H1 (cell line): ENCODE results near the gene R3HDM1. TPM values are rescaled to one million over a fixed set of nuclear protein-coding genes. Genes with fewer than 3 reads are reported as not detected.

Experiments
- CTCF ChIA-PET: fragments of 300-600 bp; sonication (Branson Sonifier 250); formaldehyde crosslinking; loops from one replicate; lab custom pipeline; 2021; ENCODE audit not compliant: partially characterized antibody; lab: Charles Lee
- POLR2A ChIA-PET: fragments of 300-600 bp; sonication (Branson Sonifier 250); formaldehyde crosslinking; loops from one replicate; lab custom pipeline; 2021; ENCODE audit warnings: inconsistent platforms; ENCODE audit not compliant: partially characterized antibody; lab: Charles Lee
- DNase-seq, 2 experiments: peaks; one replicate each; pipeline versions ENCODE4 v3.0.0 to v3.0.0-alpha.2; 2010 to 2022; ENCODE audit warnings: low spot score in 2 of 2, low read depth in 1 of 2, mixed read lengths in 1 of 2
- FAIRE-seq: peaks from 2 replicates; lab custom pipeline; 2011; peaks lifted over from hg19 to GRCh38; lab: Jason Lieb, UNC
- H2AFZ ChIP-seq: 2 replicates; pipeline ENCODE4 v1.8.1; 2012; ENCODE audit warnings: low read length, inconsistent platforms
- H2AK5ac ChIP-seq: 2 replicates; pipeline ENCODE4 v1.6.1; 2013; ENCODE audit warnings: low read depth, low read length
- H2BK120ac ChIP-seq: replicated peaks from 2 replicates; pipeline ENCODE3; 2013; ENCODE audit warnings: low read depth, low read length, inconsistent platforms
- H2BK12ac ChIP-seq: 2 replicates; pipeline ENCODE4 v1.6.1; 2013; ENCODE audit warnings: low read depth, low read length
- H2BK15ac ChIP-seq: 2 replicates; pipeline ENCODE4 v1.6.1; 2013; ENCODE audit warnings: low read length
- H2BK20ac ChIP-seq: 2 replicates; pipeline ENCODE4 v1.6.1; 2013; ENCODE audit warnings: low read length
- H2BK5ac ChIP-seq: 2 replicates; pipeline ENCODE4 v1.6.1; 2013; ENCODE audit warnings: low read depth, low read length
- H3K14ac ChIP-seq: 2 replicates; pipeline ENCODE4 v1.6.1; 2013; ENCODE audit warnings: inconsistent platforms; ENCODE audit not compliant: insufficient read length
- H3K18ac ChIP-seq: 2 replicates; pipeline ENCODE4 v1.6.1; 2013; ENCODE audit warnings: low read length; ENCODE audit errors: extremely low read depth
- H3K23ac ChIP-seq: 2 replicates; pipeline ENCODE4 v1.6.1; 2013; ENCODE audit warnings: inconsistent platforms; ENCODE audit not compliant: insufficient read length
- H3K23me2 ChIP-seq: 2 replicates; pipeline ENCODE4 v1.6.1; 2013; ENCODE audit warnings: low read depth, low read length
- H3K27ac ChIP-seq: 2 replicates; pipeline ENCODE4 v1.6.1; 2011; ENCODE audit warnings: low read depth, low read length, inconsistent platforms
- H3K27me3 ChIP-seq, 4 experiments: replicated peaks in 1 of 4; 1 replicate in 1 of 4; 2 replicates in 3 of 4; pipeline versions ENCODE4 v1.6.1 to v1.8.1; 2011 to 2013; ENCODE audit warnings: low read length in 3 of 4, mild to moderate bottlenecking in 3 of 4, inconsistent platforms in 2 of 4, mixed read lengths in 2 of 4, moderate library complexity in 1 of 4; ENCODE audit not compliant: control insufficient read depth in 3 of 4, insufficient read depth in 3 of 4; ENCODE audit errors: extremely low read depth in 1 of 4
- H3K36me3 ChIP-seq, 4 experiments: 2 replicates each; pipeline versions ENCODE4 v1.6.1 to v1.8.1; 2011 to 2013; ENCODE audit warnings: mild to moderate bottlenecking in 4 of 4, low read length in 3 of 4, moderate library complexity in 2 of 4, control low read depth in 1 of 4, inconsistent platforms in 1 of 4; ENCODE audit not compliant: insufficient read depth in 4 of 4, control insufficient read depth in 2 of 4
- H3K4ac ChIP-seq: replicated peaks from 2 replicates; pipeline ENCODE3; 2013; ENCODE audit warnings: low read length, low read depth, mixed read lengths, inconsistent platforms; ENCODE audit not compliant: insufficient read length
- H3K4me1 ChIP-seq, 4 experiments: replicated peaks in 1 of 4; 1 replicate in 1 of 4; 2 replicates in 3 of 4; pipeline versions ENCODE4 v1.6.1 to v1.8.1; 2011 to 2013; ENCODE audit warnings: low read length in 3 of 4, inconsistent platforms in 2 of 4, mixed read lengths in 1 of 4; ENCODE audit not compliant: insufficient read depth in 4 of 4, control insufficient read depth in 3 of 4
- H3K4me2 ChIP-seq, 2 experiments: 2 replicates each; pipeline versions ENCODE4 v1.6.1 to v1.8.1; 2011 to 2013; ENCODE audit warnings: low read depth in 2 of 2, low read length in 2 of 2, control low read depth in 1 of 2, inconsistent platforms in 1 of 2, mild to moderate bottlenecking in 1 of 2; ENCODE audit not compliant: insufficient read depth in 1 of 2
- H3K4me3 ChIP-seq, 4 experiments: fragments of 200-600, 300-600 bp in 1 of 4; sonication (generic), shearing (Covaris generic), sonication (Bioruptor Twin) in 1 of 4; 2 replicates each; pipeline versions ENCODE4 v1.5.1 to v1.8.1; 2011 to 2016; ENCODE audit warnings: low read length in 4 of 4, low read depth in 3 of 4, control low read depth in 2 of 4, inconsistent platforms in 2 of 4, mild to moderate bottlenecking in 2 of 4, mixed read lengths in 1 of 4, moderate library complexity in 1 of 4; ENCODE audit not compliant: insufficient read depth in 2 of 4; ENCODE audit errors: extremely low read depth in 1 of 4
- H3K56ac ChIP-seq: replicated peaks from 2 replicates; pipeline ENCODE3; 2013; ENCODE audit warnings: low read depth, mild to moderate bottlenecking, mixed read lengths, low read length, inconsistent platforms; ENCODE audit not compliant: insufficient read length
- H3K79me1 ChIP-seq: 2 replicates; pipeline ENCODE4 v1.6.1; 2013; ENCODE audit warnings: low read depth, low read length, control low read depth
- H3K79me2 ChIP-seq, 2 experiments: 2 replicates each; pipeline versions ENCODE4 v1.6.1 to v1.8.1; 2012 to 2013; ENCODE audit warnings: low read length in 2 of 2, mild to moderate bottlenecking in 2 of 2, inconsistent platforms in 1 of 2; ENCODE audit not compliant: insufficient read depth in 2 of 2, control insufficient read depth in 1 of 2
- H3K9ac ChIP-seq, 4 experiments: replicated peaks in 1 of 4; 1 replicate in 1 of 4; 2 replicates in 3 of 4; pipeline versions ENCODE4 v1.6.1 to v1.8.1; 2011 to 2013; ENCODE audit warnings: low read depth in 3 of 4, low read length in 3 of 4, control low read depth in 2 of 4, mild to moderate bottlenecking in 2 of 4, moderate library complexity in 2 of 4, inconsistent platforms in 1 of 4; ENCODE audit errors: extremely low read depth in 1 of 4
- H3K9me3 ChIP-seq, 2 experiments: 2 replicates each; pipeline versions ENCODE4 v1.6.1 to v1.8.1; 2012 to 2013; ENCODE audit warnings: mild to moderate bottlenecking in 2 of 2, moderate library complexity in 2 of 2, control low read depth in 1 of 2, inconsistent platforms in 1 of 2, low read depth in 1 of 2, low read length in 1 of 2, mixed read lengths in 1 of 2; ENCODE audit not compliant: insufficient read depth in 2 of 2
- H4K20me1 ChIP-seq, 2 experiments: replicated peaks in 1 of 2; 2 replicates each; pipeline versions ENCODE3 to v1.8.1; 2011 to 2013; ENCODE audit warnings: inconsistent platforms in 2 of 2, low read length in 2 of 2, mild to moderate bottlenecking in 1 of 2; ENCODE audit not compliant: insufficient read depth in 2 of 2, control insufficient read depth in 1 of 2
- H4K5ac ChIP-seq: 2 replicates; pipeline ENCODE4 v1.6.1; 2013; ENCODE audit warnings: low read length, low read depth, mixed read lengths, inconsistent platforms; ENCODE audit not compliant: insufficient read length
- H4K8ac ChIP-seq: 2 replicates; pipeline ENCODE4 v1.8.0; 2013; ENCODE audit warnings: mild to moderate bottlenecking, moderate library complexity, low read length, inconsistent platforms; ENCODE audit not compliant: insufficient read depth; ENCODE audit errors: extremely low read depth
- H4K91ac ChIP-seq: replicated peaks from 2 replicates; pipeline ENCODE3; 2013; ENCODE audit warnings: low read length, mixed read lengths, inconsistent platforms; ENCODE audit not compliant: insufficient read length
- CEBPB ChIP-seq: IDR thresholded peaks from 2 replicates; pipeline ENCODE4 v1.6.1; 2012; ENCODE audit warnings: low read depth, low read length
- CHD2 ChIP-seq: IDR thresholded peaks from 2 replicates; pipeline ENCODE4 v1.6.1; 2012; ENCODE audit warnings: low read length, improper control_type of control experiment
- CREB1 ChIP-seq: IDR thresholded peaks from 2 replicates; pipeline ENCODE4 v1.6.1; 2012; ENCODE audit warnings: inconsistent platforms
- E2F6 ChIP-seq: IDR thresholded peaks from 2 replicates; pipeline ENCODE4 v1.6.1; 2012; ENCODE audit warnings: inconsistent platforms
- FOSL1 ChIP-seq: IDR thresholded peaks from 2 replicates; pipeline ENCODE4 v1.6.1; 2011; ENCODE audit warnings: mild to moderate bottlenecking, low read depth, low read length, moderate library complexity; ENCODE audit not compliant: insufficient read depth
- HDAC2 ChIP-seq, 2 experiments: fragments of 300-600 bp in 1 of 2; sonication (generic) in 1 of 2; IDR thresholded peaks; 2 replicates each; pipeline ENCODE4 v1.6.1; 2011 to 2012; ENCODE audit warnings: low read depth in 2 of 2, low read length in 2 of 2, mild to moderate bottlenecking in 2 of 2, moderate library complexity in 2 of 2, borderline replicate concordance in 1 of 2, inconsistent platforms in 1 of 2
- KDM4A ChIP-seq: IDR thresholded peaks from one replicate; pipeline ENCODE4 v1.7.1; 2012; ENCODE audit warnings: low read depth, mild to moderate bottlenecking, moderate library complexity, low read length, inconsistent platforms; ENCODE audit not compliant: severe bottlenecking
- KDM5A ChIP-seq: fragments of 200-600 bp; IDR thresholded peaks from 2 replicates; pipeline ENCODE4 v1.7.1; 2012; ENCODE audit warnings: mild to moderate bottlenecking, low read length, inconsistent platforms, mixed read lengths
- MAX ChIP-seq: IDR thresholded peaks from 2 replicates; pipeline ENCODE4 v1.6.1; 2012; ENCODE audit warnings: inconsistent platforms
- PHF8 ChIP-seq: fragments of 200-600 bp; sonication (generic); conservative IDR thresholded peaks from 2 replicates; pipeline ENCODE4 v1.7.1; 2012; ENCODE audit warnings: low read depth, mild to moderate bottlenecking, inconsistent platforms, low read length, moderate library complexity
- POLR2A ChIP-seq, 2 experiments: IDR thresholded peaks; 1 replicate in 1 of 2; 2 replicates in 1 of 2; pipeline ENCODE4 v1.6.1; 2011; ENCODE audit warnings: low read depth in 2 of 2, low read length in 2 of 2, mild to moderate bottlenecking in 2 of 2; ENCODE audit errors: control extremely low read depth in 1 of 2
- SIRT6 ChIP-seq: IDR thresholded peaks from one replicate; pipeline ENCODE4 v1.7.1; 2012; ENCODE audit warnings: low read length, inconsistent platforms
- SP4 ChIP-seq: IDR thresholded peaks from 2 replicates; pipeline ENCODE4 v1.6.1; 2012; ENCODE audit warnings: low read length, inconsistent platforms
- TAF7 ChIP-seq: optimal IDR thresholded peaks from 2 replicates; pipeline ENCODE3; 2011; ENCODE audit warnings: low read depth, mild to moderate bottlenecking, inconsistent platforms, low read length, moderate library complexity, borderline replicate concordance
- TCF12 ChIP-seq: IDR thresholded peaks from 2 replicates; pipeline ENCODE4 v1.6.1; 2011; ENCODE audit warnings: low read depth, mild to moderate bottlenecking, low read length
- WGBS, 2 experiments: shearing (Covaris generic) in 1 of 2; methylation state at CpG; one replicate each; pipeline versions ENCODE4 v1.1.6 to v1.1.7; 2013 to 2015; ENCODE audit warnings: low lambda C conversion rate in 2 of 2, mixed read lengths in 2 of 2, inconsistent platforms in 1 of 2, low coverage in 1 of 2, missing lambda C conversion rate in 1 of 2; ENCODE audit not compliant: insufficient replicate concordance in 2 of 2, insufficient coverage in 1 of 2, insufficient read length in 1 of 2; ENCODE audit errors: extremely low coverage in 1 of 2, missing lambda C conversion rate in 1 of 2; 5-methylcytosine and 5-hydroxymethylcytosine counted together
- polyA plus RNA-seq, 7 experiments: library from polyadenylated mRNA; depleted of rRNA in 3 of 7; stranded (reverse) in 5 of 7; unstranded in 2 of 7; fragments of >200 nt in 5 of 7; fragments of 200-250 nt in 2 of 7; gene quantifications; 1 replicate in 5 of 7; 2 replicates in 1 of 7; 4 replicates in 1 of 7; pipeline versions ENCODE4 v1.2.1 to v1.2.3, GENCODE V29; 2011 to 2013; ENCODE audit warnings: missing spikeins in 2 of 7, mixed read lengths in 2 of 7
- total RNA-seq: library from RNA; stranded (reverse); fragmentation: NEBNext Ultra II Directional; extraction: Animal tissue kit (Norgen Biotek cat#: 25700); gene quantifications from 2 replicates; pipeline ENCODE4 v1.2.1, GENCODE V29; 2021

The R3HDM1 gene
- total and polyA plus RNA-seq, 2 of the 8 experiments (the other 6 are each of a cell fraction or from before 2014, with no cell fraction given) = 77.7 to 120 TPM

GRCh38 chr2:135525786-135526185, 5.5 kb upstream of the R3HDM1 start:
- Histone ChIP-seq H4K5ac (no peak overlapping the region), H3K18ac (no peak overlapping the region), H3K9ac (no peak overlapping the region), H3K56ac (no peak overlapping the region), H2BK5ac (no peak overlapping the region), H2BK20ac (no peak overlapping the region), H3K27ac (no peak overlapping the region), H2BK120ac (no peak overlapping the region), H3K23me2 (no peaks in the 10 kb centered on the region; the same call in none of the 2 replicates), H3K27me3 (no peaks in the 10 kb centered on the region), H3K4me2 (no peak overlapping the region), H3K36me3 (peaks cover 0 to 7% (median 0%) of the 10 kb centered on the region in 4 experiments; a peak in 3 of 8 replicates), H3K79me2 (peaks cover 0 to 52% of the 10 kb centered on the region in 2 experiments; a peak in 3 of 4 replicates), H2BK12ac (no peak overlapping the region), H4K8ac (no peak overlapping the region), H4K20me1 (no peaks in the 10 kb centered on the region), H3K4me3 (no peak overlapping the region), H4K91ac (no peak overlapping the region), H3K14ac (no peak overlapping the region), H2BK15ac (no peak overlapping the region), H3K23ac (no peak overlapping the region), H3K4me1 (no peaks in the 10 kb centered on the region), H3K79me1 (no peaks in the 10 kb centered on the region; the same call in 1 of the 2 replicates), H3K4ac (no peak overlapping the region), H2AFZ (no peak overlapping the region), H3K9me3 (no peaks in the 10 kb centered on the region), H2AK5ac (no peak overlapping the region)
- FAIRE-seq (no peak), DNase-seq (no peak)
- ChIA-PET POLR2A (no interaction called here), CTCF (interaction anchor here (0.6 to 1.0 kb wide), 2 partner anchors 51 to 1810 kb away, joined by 3 to 4 read pairs; no protein-coding TSS in a partner anchor)
- WGBS, 2 experiments = no CpG with 5 or more reads among the region's 1 CpG
- TF ChIP-seq HDAC2 (IDR thresholded peaks at IDR 0.05; ENCODE audit: borderline replicate concordance in 1 of 2, low read depth in 2 of 2, low read length in 2 of 2) (no peak), SP4 (no peak), KDM4A (no peak), TCF12 (no peak), E2F6 (no peak), CEBPB (no peak), MAX (no peak), FOSL1 (no peak), PHF8 (no peak), SIRT6 (no peak), CHD2 (no peak), CREB1 (no peak), POLR2A (IDR thresholded peaks at IDR 0.05; ENCODE audit: control extremely low read depth in 1 of 2, low read depth in 2 of 2, low read length in 2 of 2) (no peak), KDM5A (no peak), TAF7 (no peak)
